Endothelial cell (in vitro differentiated cells): ENCODE data around the gene STRA6. TPM values are rescaled to one million over a fixed set of nuclear protein-coding genes. Genes with fewer than 3 reads are reported as not detected.

Source experiments
- DNase-seq: peaks from one replicate; pipeline ENCODE4 v3.0.0; 2021; ENCODE audit warnings: low spot score
- H3K27ac Mint-ChIP-seq: one replicate; pipeline ENCODE4 v1.8.0; 2021; ENCODE audit warnings: mixed read lengths, inconsistent platforms; ENCODE audit not compliant: unreplicated experiment
- H3K27me3 Mint-ChIP-seq: one replicate; pipeline ENCODE4 v1.8.0; 2021; ENCODE audit warnings: mild to moderate bottlenecking, moderate library complexity, mixed read lengths, inconsistent platforms; ENCODE audit not compliant: unreplicated experiment
- H3K36me3 Mint-ChIP-seq: one replicate; pipeline ENCODE4 v1.8.0; 2021; ENCODE audit warnings: mild to moderate bottlenecking, low read depth, mixed read lengths, inconsistent platforms; ENCODE audit not compliant: unreplicated experiment
- H3K4me1 Mint-ChIP-seq: one replicate; pipeline ENCODE4 v1.8.0; 2021; ENCODE audit warnings: mild to moderate bottlenecking, mixed read lengths, inconsistent platforms; ENCODE audit not compliant: unreplicated experiment
- H3K4me3 Mint-ChIP-seq: one replicate; pipeline ENCODE4 v1.8.0; 2021; ENCODE audit warnings: mild to moderate bottlenecking, mixed read lengths, inconsistent platforms; ENCODE audit not compliant: unreplicated experiment
- H3K9me3 Mint-ChIP-seq: one replicate; pipeline ENCODE4 v1.8.0; 2021; ENCODE audit warnings: mixed read lengths, inconsistent platforms; ENCODE audit not compliant: unreplicated experiment
- total RNA-seq: library from RNA; stranded (reverse); fragmentation: NEBNext Ultra II Directional; extraction: Animal tissue kit (Norgen Biotek cat#: 25700); gene quantifications from one replicate; pipeline ENCODE4 v1.2.1, GENCODE V29; 2021; ENCODE audit not compliant: unreplicated experiment
- TF ChIP-seq, protein P1 (sequence below): fragments of 200-600 bp; sonication (generic); IDR thresholded peaks from one replicate; pipeline ENCODE4 v1.5.0; 2021; ENCODE audit warnings: antibody characterized with exemption; ENCODE audit not compliant: unreplicated experiment

The STRA6 gene
- total RNA-seq, 1 donor from 2014 or later = 9.2 TPM

- Mint-ChIP-seq H3K9me3 (no peaks in the 10 kb centered on the region), H3K27ac (peak overlapping the region; percentile 80), H3K4me1 (peaks cover 33% of the 10 kb centered on the region), H3K4me3 (no peak overlapping the region), H3K27me3 (peaks cover 3% of the 10 kb centered on the region), H3K36me3 (no peaks in the 10 kb centered on the region)
- TF ChIP-seq, protein P1, sequence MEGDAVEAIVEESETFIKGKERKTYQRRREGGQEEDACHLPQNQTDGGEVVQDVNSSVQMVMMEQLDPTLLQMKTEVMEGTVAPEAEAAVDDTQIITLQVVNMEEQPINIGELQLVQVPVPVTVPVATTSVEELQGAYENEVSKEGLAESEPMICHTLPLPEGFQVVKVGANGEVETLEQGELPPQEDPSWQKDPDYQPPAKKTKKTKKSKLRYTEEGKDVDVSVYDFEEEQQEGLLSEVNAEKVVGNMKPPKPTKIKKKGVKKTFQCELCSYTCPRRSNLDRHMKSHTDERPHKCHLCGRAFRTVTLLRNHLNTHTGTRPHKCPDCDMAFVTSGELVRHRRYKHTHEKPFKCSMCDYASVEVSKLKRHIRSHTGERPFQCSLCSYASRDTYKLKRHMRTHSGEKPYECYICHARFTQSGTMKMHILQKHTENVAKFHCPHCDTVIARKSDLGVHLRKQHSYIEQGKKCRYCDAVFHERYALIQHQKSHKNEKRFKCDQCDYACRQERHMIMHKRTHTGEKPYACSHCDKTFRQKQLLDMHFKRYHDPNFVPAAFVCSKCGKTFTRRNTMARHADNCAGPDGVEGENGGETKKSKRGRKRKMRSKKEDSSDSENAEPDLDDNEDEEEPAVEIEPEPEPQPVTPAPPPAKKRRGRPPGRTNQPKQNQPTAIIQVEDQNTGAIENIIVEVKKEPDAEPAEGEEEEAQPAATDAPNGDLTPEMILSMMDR = no peak
- no peak for DNase-seq
These were observed 44.4 kb downstream of the STRA6 start for GRCh38 chr15:74157868-74158827.

DNA sequence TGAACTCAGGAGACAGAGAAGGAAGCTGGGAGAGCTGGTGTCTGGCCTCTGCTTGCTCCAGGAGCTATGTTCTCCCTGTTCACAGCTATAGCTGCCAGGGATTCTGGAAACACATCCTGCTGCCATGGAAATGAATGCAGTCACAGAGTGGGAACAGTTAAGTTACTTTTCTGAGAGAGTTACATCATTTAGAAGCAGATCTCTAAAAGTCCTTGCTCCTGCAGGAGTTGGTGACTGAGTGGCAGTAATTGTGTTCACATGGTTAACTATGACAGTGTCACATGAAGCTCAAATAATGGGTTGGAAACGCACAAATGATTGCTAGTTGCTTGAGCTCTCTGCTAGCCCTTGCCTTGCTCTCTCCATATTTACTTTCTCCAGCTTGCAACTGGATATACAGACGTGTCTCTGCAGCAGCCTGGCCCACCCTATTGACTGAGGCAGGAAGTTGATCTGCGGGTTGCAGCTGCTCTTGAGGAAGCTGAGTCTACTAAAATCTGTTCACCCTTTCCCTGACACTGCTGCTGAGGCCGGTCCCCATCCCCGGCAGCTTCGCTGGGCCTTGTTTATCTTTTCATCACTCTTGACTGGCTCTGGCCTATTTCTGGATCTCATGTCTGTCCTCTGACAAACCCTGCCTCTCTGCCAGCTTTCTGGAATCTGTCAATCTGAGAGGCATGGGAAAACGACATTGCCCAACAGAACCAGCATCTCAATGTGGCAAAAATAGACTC lies 45.7 kb downstream of the STRA6 start:
- peak overlapping the region; percentile 80 for H3K27ac Mint-ChIP-seq
- TF ChIP-seq, protein P1 = no peak

GRCh38 chr15:74155766-74156417 lies 46.7 kb downstream of the STRA6 start:
- DNase-seq = no peak
- no peaks in the 10 kb centered on the region for H3K9me3 Mint-ChIP-seq
- TF ChIP-seq, protein P1 = no peak
- H3K36me3 Mint-ChIP-seq = no peaks in the 10 kb centered on the region
- H3K4me3 Mint-ChIP-seq = no peak overlapping the region
- peaks cover 3% of the 10 kb centered on the region for H3K27me3 Mint-ChIP-seq
- peaks cover 28% of the 10 kb centered on the region for H3K4me1 Mint-ChIP-seq
- peak overlapping the region; percentile 80 for H3K27ac Mint-ChIP-seq

More for the DNA sequence above, 45.7 kb downstream of the STRA6 start:
- Mint-ChIP-seq H3K4me3 (no peak overlapping the region), H3K4me1 (peaks cover 28% of the 10 kb centered on the region), H3K36me3 (no peaks in the 10 kb centered on the region), H3K27me3 (peaks cover 3% of the 10 kb centered on the region), H3K9me3 (no peaks in the 10 kb centered on the region)
- no peak for DNase-seq

GRCh38 chr15:74147051-74147450 lies 55.5 kb downstream of the STRA6 start:
- H3K27ac Mint-ChIP-seq = no peak overlapping the region
- H3K27me3 Mint-ChIP-seq = no peaks in the 10 kb centered on the region
- no peaks in the 10 kb centered on the region for H3K36me3 Mint-ChIP-seq
- TF ChIP-seq, protein P1 = no peak
- no peak overlapping the region for H3K4me3 Mint-ChIP-seq
- DNase-seq = no peak
- H3K9me3 Mint-ChIP-seq = no peaks in the 10 kb centered on the region
- no peaks in the 10 kb centered on the region for H3K4me1 Mint-ChIP-seq
